Endodermal cell (in vitro differentiated cells): ENCODE data around the gene LYST. TPM values are rescaled to one million over a fixed set of nuclear protein-coding genes. Genes with fewer than 3 reads are reported as not detected.
"Not testable (repeated sequence)": the region's sequence is repeated elsewhere in the genome, so short reads cannot be mapped to it uniquely, and the experiment has no call there.

ENCODE experiments used
- DNase-seq: peaks from one replicate; pipeline ENCODE4 v3.0.0-alpha.2; 2017
- H3K27ac ChIP-seq: 2 replicates; pipeline ENCODE4 v1.5.1; 2013; ENCODE audit warnings: mild to moderate bottlenecking, low read depth, low read length, moderate library complexity
- H3K27me3 ChIP-seq: 2 replicates; pipeline ENCODE4 v1.6.1; 2013; ENCODE audit warnings: mild to moderate bottlenecking, low read length, moderate library complexity; ENCODE audit not compliant: insufficient read depth, control insufficient read depth, poor library complexity, severe bottlenecking
- H3K36me3 ChIP-seq: 2 replicates; pipeline ENCODE4 v1.7.0; 2013; ENCODE audit warnings: mild to moderate bottlenecking, low read length, moderate library complexity; ENCODE audit not compliant: control insufficient read depth, insufficient read depth
- H3K4me1 ChIP-seq: one replicate; pipeline ENCODE4 v1.7.0; 2013; ENCODE audit warnings: low read length; ENCODE audit not compliant: control insufficient read depth, insufficient read depth
- H3K4me3 ChIP-seq: 2 replicates; pipeline ENCODE4 v1.5.1; 2013; ENCODE audit warnings: mild to moderate bottlenecking, low read length, moderate library complexity
- H3K9ac ChIP-seq: 2 replicates; pipeline ENCODE4 v1.6.1; 2013; ENCODE audit warnings: mild to moderate bottlenecking, low read length, moderate library complexity; ENCODE audit not compliant: poor library complexity, severe bottlenecking; ENCODE audit errors: extremely low read depth
- H3K9me3 ChIP-seq: 2 replicates; pipeline ENCODE4 v1.6.1; 2013; ENCODE audit warnings: mild to moderate bottlenecking, low read length, moderate library complexity; ENCODE audit not compliant: control insufficient read depth
- H3K27ac Mint-ChIP-seq: 2 replicates; pipeline ENCODE4 v1.8.0; 2020; ENCODE audit warnings: mixed read lengths
- H3K27me3 Mint-ChIP-seq: 2 replicates; pipeline ENCODE4 v1.8.0; 2021; ENCODE audit warnings: mild to moderate bottlenecking, mixed read lengths; ENCODE audit not compliant: insufficient read depth
- H3K36me3 Mint-ChIP-seq: 2 replicates; pipeline ENCODE4 v1.8.0; 2020; ENCODE audit warnings: low read depth, mixed read lengths
- H3K4me1 Mint-ChIP-seq: 2 replicates; pipeline ENCODE4 v1.8.0; 2020; ENCODE audit warnings: mixed read lengths
- H3K4me3 Mint-ChIP-seq: 2 replicates; pipeline ENCODE4 v1.8.0; 2020; ENCODE audit warnings: mild to moderate bottlenecking, moderate library complexity, mixed read lengths
- H3K9me3 Mint-ChIP-seq: 2 replicates; pipeline ENCODE4 v1.8.0; 2020; ENCODE audit warnings: mild to moderate bottlenecking, mixed read lengths
- WGBS, 2 experiments: methylation state at CpG; one replicate each; pipeline versions ENCODE4 v1.1.5 to v1.1.7; 2013; ENCODE audit warnings: missing lambda C conversion rate in 2 of 2, mixed read lengths in 1 of 2; ENCODE audit not compliant: insufficient coverage in 1 of 2, insufficient read length in 1 of 2; 5-methylcytosine and 5-hydroxymethylcytosine counted together
- total RNA-seq, 2 donors: library from RNA; stranded (reverse); fragmentation: NEBNext Ultra II Directional in 1 of 2; extraction: Animal tissue kit (Norgen Biotek cat#: 25700) in 1 of 2; gene quantifications; 2 replicates in 1 of 2; 3 replicates in 1 of 2; pipeline ENCODE4 v1.2.1, GENCODE V29; 2021
- TF ChIP-seq, protein P1 (sequence below): fragments of 200-600 bp; sonication (generic); conservative IDR thresholded peaks from 2 replicates; pipeline ENCODE4 v1.5.0; 2021; ENCODE audit warnings: antibody characterized with exemption, mild to moderate bottlenecking

The LYST gene
- total RNA-seq, 2 donors from 2014 or later, result 2.5 to 6.8 TPM

DNA sequence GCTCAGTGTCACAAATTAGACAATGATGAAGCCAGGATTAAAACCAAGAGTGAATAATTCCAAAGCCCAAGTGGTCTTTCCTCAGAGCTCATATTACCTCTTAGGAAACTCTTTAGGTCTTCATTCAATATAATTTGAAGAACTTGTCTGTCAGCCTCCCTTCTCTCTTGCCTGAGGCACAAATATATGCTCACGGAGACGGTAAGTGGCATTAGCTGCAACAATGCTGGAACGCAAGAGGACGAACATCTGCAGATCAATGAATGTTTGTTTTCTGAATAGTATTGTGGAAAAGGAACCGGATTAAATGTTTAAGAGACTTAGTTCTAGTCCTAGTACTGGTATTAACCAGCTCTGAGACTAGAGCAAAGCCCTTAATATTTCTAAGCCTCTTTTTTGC is 39.7 kb upstream of the LYST start:
- H3K4me3 ChIP-seq, result no peak overlapping the region
- Mint-ChIP-seq H3K4me1 (peaks cover 5% of the 10 kb centered on the region), H3K9me3 (no peaks in the 10 kb centered on the region), H3K27me3 (peaks cover 2% of the 10 kb centered on the region), H3K4me3 (no peak overlapping the region), H3K27ac (no peak overlapping the region), H3K36me3 (no peaks in the 10 kb centered on the region)
- no peaks in the 10 kb centered on the region for H3K36me3 ChIP-seq
- no peaks in the 10 kb centered on the region for H3K27me3 ChIP-seq
- no peaks in the 10 kb centered on the region for H3K9me3 ChIP-seq
- DNase-seq, result no peak
- TF ChIP-seq, protein P1, sequence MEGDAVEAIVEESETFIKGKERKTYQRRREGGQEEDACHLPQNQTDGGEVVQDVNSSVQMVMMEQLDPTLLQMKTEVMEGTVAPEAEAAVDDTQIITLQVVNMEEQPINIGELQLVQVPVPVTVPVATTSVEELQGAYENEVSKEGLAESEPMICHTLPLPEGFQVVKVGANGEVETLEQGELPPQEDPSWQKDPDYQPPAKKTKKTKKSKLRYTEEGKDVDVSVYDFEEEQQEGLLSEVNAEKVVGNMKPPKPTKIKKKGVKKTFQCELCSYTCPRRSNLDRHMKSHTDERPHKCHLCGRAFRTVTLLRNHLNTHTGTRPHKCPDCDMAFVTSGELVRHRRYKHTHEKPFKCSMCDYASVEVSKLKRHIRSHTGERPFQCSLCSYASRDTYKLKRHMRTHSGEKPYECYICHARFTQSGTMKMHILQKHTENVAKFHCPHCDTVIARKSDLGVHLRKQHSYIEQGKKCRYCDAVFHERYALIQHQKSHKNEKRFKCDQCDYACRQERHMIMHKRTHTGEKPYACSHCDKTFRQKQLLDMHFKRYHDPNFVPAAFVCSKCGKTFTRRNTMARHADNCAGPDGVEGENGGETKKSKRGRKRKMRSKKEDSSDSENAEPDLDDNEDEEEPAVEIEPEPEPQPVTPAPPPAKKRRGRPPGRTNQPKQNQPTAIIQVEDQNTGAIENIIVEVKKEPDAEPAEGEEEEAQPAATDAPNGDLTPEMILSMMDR, result no peak
- no peak overlapping the region for H3K9ac ChIP-seq
- no peak overlapping the region for H3K27ac ChIP-seq
- WGBS, 2 experiments, result 97% methylated on average over 5 of the region's 5 CpGs
- H3K4me1 ChIP-seq, result no peaks in the 10 kb centered on the region

DNA sequence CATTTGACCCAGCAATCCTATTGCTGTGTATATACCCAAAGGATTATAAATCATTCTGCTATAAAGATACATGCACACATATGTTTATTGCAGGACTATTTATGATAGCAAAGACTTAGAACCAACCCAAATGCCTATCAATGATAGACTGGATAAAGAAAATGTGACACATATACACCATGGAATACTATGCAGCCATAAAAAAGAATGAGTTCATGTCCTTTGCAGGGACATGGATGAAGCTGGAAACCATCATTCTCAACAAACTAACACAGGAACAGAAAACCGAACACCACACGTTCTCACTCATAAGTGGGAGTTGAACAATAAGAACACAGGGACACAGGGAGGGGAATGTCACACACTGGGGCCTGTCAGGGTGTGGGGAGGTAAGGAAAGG is 37.1 kb upstream of the LYST start:
- DNase-seq, H3K4me3 Mint-ChIP-seq, H3K9me3 ChIP-seq, H3K27me3 Mint-ChIP-seq, H3K4me1 ChIP-seq, H3K27ac Mint-ChIP-seq, H3K27me3 ChIP-seq, H3K27ac ChIP-seq, H3K9ac ChIP-seq, H3K36me3 ChIP-seq, H3K36me3 Mint-ChIP-seq, H3K9me3 Mint-ChIP-seq, H3K4me3 ChIP-seq: not testable (repeated sequence)
- peaks cover 16% of the 10 kb centered on the region for H3K4me1 Mint-ChIP-seq
- 94% methylated on average over 2 of the region's 2 CpGs; no CpG with 5 or more reads in 1 of the 2 experiments for WGBS, 2 experiments

DNA sequence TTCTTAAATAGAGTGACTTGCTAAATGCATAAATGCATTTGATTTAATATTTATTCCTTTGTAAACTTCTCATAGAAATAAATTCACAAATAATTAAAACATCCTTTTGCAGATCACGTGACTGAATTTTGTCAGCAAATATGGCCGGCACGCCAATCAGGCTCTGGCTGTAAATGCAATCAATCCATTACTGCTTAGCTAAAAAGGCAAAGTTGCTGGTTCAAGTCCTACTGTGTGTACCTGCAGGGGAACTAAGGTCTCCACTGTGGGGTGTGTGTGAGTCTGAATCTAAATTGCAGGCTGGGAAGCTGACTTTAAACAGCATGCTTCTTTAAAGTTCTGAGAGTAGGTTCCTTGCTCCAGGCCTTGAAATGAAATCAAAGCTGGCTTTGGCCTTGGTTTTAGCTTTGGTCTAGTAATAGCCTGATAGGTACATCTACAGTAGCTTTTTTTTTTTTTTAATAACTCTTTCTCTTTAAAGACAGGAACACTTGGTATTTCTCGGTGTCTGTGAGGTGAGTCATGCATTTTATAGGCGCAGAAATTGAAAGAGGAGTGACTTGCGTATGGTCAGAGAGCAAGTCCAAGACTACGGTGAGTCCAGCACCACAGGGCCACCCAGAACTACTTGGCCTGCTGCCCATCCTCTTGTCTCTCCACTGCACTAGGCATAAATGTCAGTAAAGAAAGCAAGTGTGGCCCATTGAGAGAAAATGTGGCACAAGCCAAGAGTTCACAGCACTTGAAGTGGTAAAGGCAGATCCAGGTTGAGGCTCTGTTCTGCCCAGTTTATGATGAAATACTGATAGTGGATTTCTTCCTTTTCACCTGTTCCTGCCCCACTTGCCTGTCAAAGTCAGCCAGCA is 36.2 kb upstream of the LYST start:
- Mint-ChIP-seq H3K27ac (no peak overlapping the region), H3K36me3 (no peaks in the 10 kb centered on the region), H3K4me3 (no peak overlapping the region), H3K4me1 (peaks cover 16% of the 10 kb centered on the region), H3K27me3 (peaks cover 2% of the 10 kb centered on the region), H3K9me3 (no peaks in the 10 kb centered on the region)
- no peak for DNase-seq
- no peaks in the 10 kb centered on the region for H3K9me3 ChIP-seq
- no peak overlapping the region for H3K9ac ChIP-seq
- WGBS, 2 experiments, result 83 to 87% methylated on average over 6 to 7 of the region's 7 CpGs
- no peak overlapping the region for H3K4me3 ChIP-seq
- H3K36me3 ChIP-seq, result no peaks in the 10 kb centered on the region
- H3K27me3 ChIP-seq, result no peaks in the 10 kb centered on the region
- H3K4me1 ChIP-seq, result no peaks in the 10 kb centered on the region
- TF ChIP-seq, protein P1, result no peak
- no peak overlapping the region for H3K27ac ChIP-seq
